Activated T-helper 17 cell treated with anti-CD3 and anti-CD28 coated beads, Interleukin-2, amount 50 U/mL, for 72 hours (primary cell): ENCODE measurements around the gene RALB. TPM values are rescaled to one million over a fixed set of nuclear protein-coding genes. Genes with fewer than 3 reads are reported as not detected.

Experiments
- ATAC-seq: fragments of 150-1000 bp; cut with Tn5 transposase; replicated peaks from 2 replicates; pipeline ENCODE4 v1.10.0; 2021; ENCODE audit warnings: mild to moderate bottlenecking, moderate library complexity
- H3K27ac Mint-ChIP-seq: one replicate; pipeline ENCODE4 v1.8.0; 2022; ENCODE audit warnings: mixed read lengths
- H3K27me3 Mint-ChIP-seq: one replicate; pipeline ENCODE4 v1.8.0; 2022; ENCODE audit warnings: mixed read lengths
- H3K36me3 Mint-ChIP-seq: one replicate; pipeline ENCODE4 v1.8.0; 2022; ENCODE audit warnings: low read depth, mild to moderate bottlenecking, mixed read lengths
- H3K4me1 Mint-ChIP-seq: one replicate; pipeline ENCODE4 v1.8.0; 2022; ENCODE audit warnings: mixed read lengths
- H3K4me3 Mint-ChIP-seq: one replicate; pipeline ENCODE4 v1.8.0; 2022; ENCODE audit warnings: mild to moderate bottlenecking, mixed read lengths
- H3K9me3 Mint-ChIP-seq: one replicate; pipeline ENCODE4 v1.8.0; 2022; ENCODE audit warnings: mixed read lengths
- total RNA-seq, 2 donors: library from RNA; stranded (reverse); gene quantifications; one replicate each; pipeline ENCODE4 v1.2.3, GENCODE V29; 2022

Gene RALB
- total RNA-seq, 2 donors from 2014 or later, result 77.4 to 91.9 TPM

DNA sequence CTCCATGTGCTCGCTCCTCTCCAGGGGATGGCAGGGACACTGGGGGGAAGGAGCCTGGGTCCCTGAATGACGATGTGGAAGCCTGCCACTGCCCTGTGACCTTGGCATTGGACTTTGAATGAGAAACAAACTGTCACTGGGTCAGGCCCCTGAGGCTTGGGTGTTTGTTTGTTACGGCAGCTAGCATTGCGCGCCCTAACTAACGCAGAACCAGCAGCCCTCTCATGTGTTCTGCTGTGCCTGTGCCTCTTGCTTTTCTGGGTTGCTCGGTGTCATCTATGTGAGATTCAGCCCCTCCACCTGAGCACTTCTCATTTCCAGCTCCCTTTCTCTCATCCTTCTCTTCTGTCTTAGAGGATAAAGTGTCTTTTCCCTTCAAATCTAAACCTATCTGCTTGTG is 69.7 kb downstream of the RALB start:
- ATAC-seq, result no peak
- H3K27me3 Mint-ChIP-seq, result no peaks in the 10 kb centered on the region
- no peak overlapping the region for H3K4me3 Mint-ChIP-seq
- no peaks in the 10 kb centered on the region for H3K4me1 Mint-ChIP-seq
- no peaks in the 10 kb centered on the region for H3K36me3 Mint-ChIP-seq
- no peak overlapping the region for H3K27ac Mint-ChIP-seq
- no peaks in the 10 kb centered on the region for H3K9me3 Mint-ChIP-seq

DNA sequence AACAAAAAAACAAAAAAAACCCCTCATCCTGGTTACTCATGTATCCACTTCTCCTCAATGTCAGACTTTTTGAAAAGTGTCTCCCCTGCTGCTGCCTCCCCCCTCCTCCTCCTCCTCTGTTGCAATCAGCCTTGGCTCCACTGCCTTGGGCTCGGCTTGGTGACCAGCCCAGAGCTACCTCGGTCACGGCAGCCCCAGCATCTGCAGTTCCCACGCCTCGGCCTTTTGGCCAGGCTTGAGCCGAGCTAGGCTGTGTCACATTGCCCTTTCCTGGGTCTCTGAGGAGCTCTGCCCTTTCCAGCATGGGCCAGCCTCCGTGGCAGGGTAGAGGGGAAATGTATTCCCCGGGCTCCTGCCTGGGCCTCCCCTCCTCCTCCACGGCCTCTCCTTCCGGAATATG is 70.6 kb downstream of the RALB start:
- H3K4me3 Mint-ChIP-seq, result no peak overlapping the region
- no peak for ATAC-seq
- no peaks in the 10 kb centered on the region for H3K36me3 Mint-ChIP-seq
- H3K27ac Mint-ChIP-seq, result no peak overlapping the region
- no peaks in the 10 kb centered on the region for H3K9me3 Mint-ChIP-seq
- no peaks in the 10 kb centered on the region for H3K27me3 Mint-ChIP-seq
- no peaks in the 10 kb centered on the region for H3K4me1 Mint-ChIP-seq

DNA sequence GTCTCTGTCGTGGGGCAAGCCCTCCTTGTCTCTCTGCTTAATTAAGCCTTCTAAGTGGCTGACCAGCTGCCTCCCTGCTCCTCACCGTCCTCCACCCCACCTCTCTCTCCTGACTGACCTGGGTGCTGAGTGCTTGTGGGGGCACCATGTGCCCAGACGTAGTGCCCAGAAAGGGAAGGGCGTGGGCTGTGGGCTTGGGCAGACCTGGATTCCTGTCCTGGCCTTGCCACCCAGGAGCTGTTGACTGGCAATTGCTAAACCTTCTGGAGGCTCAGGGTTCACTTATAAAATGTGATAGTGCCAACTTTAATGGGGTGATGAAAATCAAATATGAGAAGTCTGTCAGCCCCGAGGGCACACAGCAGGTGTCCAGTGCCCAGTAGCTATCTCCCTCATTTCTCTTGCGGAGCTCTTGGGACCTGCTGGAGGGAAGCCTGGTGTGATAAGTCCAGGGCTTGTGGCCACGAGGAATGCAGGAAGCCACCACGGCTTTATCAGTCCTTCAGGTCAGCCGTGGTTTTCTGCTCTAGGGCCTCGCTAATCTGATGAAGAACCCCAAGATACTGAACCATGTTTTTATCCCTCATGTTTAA is 71.3 kb downstream of the RALB start:
- no peaks in the 10 kb centered on the region for H3K27me3 Mint-ChIP-seq
- no peak overlapping the region for H3K4me3 Mint-ChIP-seq
- H3K4me1 Mint-ChIP-seq, result no peaks in the 10 kb centered on the region
- no peaks in the 10 kb centered on the region for H3K36me3 Mint-ChIP-seq
- no peaks in the 10 kb centered on the region for H3K9me3 Mint-ChIP-seq
- ATAC-seq, result no peak
- no peak overlapping the region for H3K27ac Mint-ChIP-seq

DNA sequence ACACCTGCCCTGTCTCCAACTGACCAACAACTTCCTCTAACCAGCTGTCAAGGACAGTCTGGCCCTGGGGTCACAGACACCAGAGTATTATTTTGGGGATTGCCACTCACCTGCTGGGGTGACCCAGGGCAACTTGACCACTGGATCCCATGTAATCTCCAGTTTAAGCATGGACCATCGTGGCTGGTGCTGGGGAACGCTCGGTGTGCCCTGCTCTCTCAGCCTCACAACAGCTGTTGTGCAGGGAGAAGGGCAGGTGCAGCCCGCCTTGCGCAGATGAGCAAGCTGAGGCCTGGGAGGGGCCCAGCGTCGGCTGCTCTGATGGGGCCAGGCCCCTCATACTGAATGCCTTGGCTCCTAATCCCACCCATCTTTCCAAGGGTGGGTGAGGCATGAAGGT is 72.3 kb downstream of the RALB start:
- Mint-ChIP-seq H3K27me3 (no peaks in the 10 kb centered on the region), H3K36me3 (no peaks in the 10 kb centered on the region), H3K9me3 (no peaks in the 10 kb centered on the region), H3K4me1 (no peaks in the 10 kb centered on the region), H3K27ac (no peak overlapping the region), H3K4me3 (no peak overlapping the region)
- ATAC-seq, result no peak

DNA sequence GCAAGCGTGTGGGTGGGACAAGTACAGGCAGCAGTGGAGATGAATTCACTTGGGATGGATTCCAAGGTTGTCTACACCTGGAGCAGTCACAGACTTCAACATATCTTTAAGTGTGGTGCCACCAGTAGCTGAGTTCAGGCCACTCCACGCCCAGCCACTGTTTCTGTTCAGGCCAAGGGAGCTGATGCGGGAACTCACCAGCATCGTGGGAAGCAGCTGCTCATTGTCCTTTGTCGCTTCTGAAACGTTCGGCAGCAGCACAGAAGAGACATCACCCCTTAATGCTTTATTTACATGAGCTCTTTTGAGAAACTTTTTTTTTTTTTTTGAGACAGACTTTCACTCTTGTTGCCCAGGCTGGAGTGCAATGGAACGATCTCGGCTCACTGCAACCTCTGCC is 73.4 kb downstream of the RALB start:
- Mint-ChIP-seq H3K4me3 (no peak overlapping the region), H3K36me3 (no peaks in the 10 kb centered on the region), H3K9me3 (no peaks in the 10 kb centered on the region), H3K27ac (no peak overlapping the region), H3K4me1 (no peaks in the 10 kb centered on the region), H3K27me3 (peaks cover 7% of the 10 kb centered on the region)
- no peak for ATAC-seq

DNA sequence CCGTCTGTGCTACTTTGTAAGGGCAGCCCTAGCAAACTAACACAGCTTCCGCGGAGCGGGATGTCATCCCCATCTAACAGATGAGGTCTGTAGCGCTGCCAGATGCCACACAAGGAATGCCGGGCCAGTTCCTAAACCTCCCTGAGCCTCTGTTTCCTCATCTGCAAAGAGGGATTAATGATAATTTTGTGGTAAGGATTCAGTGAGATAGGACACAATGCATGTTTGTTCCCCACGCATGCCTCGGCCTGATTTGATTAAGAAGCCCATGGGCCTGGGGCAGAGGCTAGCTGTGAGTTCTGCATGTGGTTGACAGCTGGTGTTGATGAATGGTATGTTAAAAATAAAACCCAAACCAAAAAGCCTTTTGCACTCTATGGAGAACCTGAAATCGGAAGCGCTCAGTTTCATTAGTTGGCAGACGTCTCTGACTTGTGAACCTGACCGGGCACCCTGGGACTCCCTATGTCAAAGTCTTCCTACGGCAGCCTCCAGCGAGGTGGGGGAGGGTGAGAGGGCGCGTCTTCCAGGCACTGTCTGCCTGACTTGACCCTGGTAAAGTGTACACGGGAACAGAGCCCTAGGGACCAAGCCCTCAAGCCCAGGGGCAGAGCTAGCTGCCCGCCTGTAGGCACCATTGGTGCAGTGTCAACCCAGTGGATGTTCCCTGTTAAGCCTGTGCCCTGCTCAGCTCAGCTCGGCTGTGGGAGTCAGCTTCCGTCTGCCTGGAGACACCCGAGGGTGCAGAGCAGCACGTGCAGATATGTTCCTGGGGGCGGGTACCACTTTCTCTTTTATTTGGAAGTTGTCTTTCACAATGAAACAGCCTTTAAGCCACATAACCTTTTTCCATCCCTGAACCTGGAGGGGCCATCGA is 78.5 kb downstream of the RALB start:
- no peak overlapping the region for H3K27ac Mint-ChIP-seq
- peaks cover 38% of the 10 kb centered on the region for H3K27me3 Mint-ChIP-seq
- H3K36me3 Mint-ChIP-seq, result no peaks in the 10 kb centered on the region
- H3K9me3 Mint-ChIP-seq, result no peaks in the 10 kb centered on the region
- H3K4me3 Mint-ChIP-seq, result no peak overlapping the region
- ATAC-seq, result no peak
- peaks cover 3% of the 10 kb centered on the region for H3K4me1 Mint-ChIP-seq

DNA sequence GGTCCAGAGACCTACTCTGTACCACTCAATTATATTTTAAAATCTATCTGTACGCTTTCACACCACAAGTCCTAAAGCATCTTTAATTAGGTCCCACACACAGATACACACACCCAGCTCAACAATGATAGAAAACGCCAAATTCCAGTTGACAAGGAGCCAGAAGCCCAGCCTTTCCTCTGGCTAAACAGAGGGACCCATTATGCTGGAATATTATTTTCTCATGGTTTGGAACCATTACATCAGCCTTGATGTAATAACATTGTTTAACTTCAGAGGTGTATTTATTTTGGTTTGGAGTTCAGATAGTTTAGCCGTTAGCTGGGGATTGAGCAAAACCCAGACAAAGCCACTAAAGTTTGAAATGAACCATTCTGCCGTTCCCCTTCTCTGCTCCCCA is 79.3 kb downstream of the RALB start:
- no peak for ATAC-seq
- H3K27me3 Mint-ChIP-seq, result peaks cover 42% of the 10 kb centered on the region
- H3K9me3 Mint-ChIP-seq, result no peaks in the 10 kb centered on the region
- no peak overlapping the region for H3K27ac Mint-ChIP-seq
- no peak overlapping the region for H3K4me3 Mint-ChIP-seq
- H3K36me3 Mint-ChIP-seq, result no peaks in the 10 kb centered on the region
- H3K4me1 Mint-ChIP-seq, result peaks cover 3% of the 10 kb centered on the region

DNA sequence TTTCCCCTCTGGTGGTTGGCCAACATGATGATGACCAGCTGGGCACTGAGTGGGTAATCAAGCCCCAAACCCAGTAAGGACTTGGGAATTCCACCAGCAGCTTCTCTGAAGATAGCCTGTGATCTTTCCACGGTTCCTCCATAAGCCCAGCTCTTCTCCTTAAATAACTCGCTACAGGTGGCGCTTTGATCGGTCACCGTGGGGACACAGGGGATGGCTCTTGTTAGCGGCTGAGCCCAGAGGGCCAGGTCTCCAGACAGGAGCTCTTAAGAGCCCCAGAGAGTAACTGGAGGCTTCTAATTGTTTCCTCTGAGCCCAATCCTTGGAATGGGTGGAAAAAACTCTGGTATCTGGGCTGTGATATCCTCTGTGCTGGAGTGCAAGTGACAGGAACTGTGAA is 79.7 kb downstream of the RALB start:
- ATAC-seq, result no peak
- H3K36me3 Mint-ChIP-seq, result no peaks in the 10 kb centered on the region
- H3K4me3 Mint-ChIP-seq, result no peak overlapping the region
- peaks cover 3% of the 10 kb centered on the region for H3K4me1 Mint-ChIP-seq
- H3K27ac Mint-ChIP-seq, result no peak overlapping the region
- peaks cover 47% of the 10 kb centered on the region for H3K27me3 Mint-ChIP-seq
- no peaks in the 10 kb centered on the region for H3K9me3 Mint-ChIP-seq

DNA sequence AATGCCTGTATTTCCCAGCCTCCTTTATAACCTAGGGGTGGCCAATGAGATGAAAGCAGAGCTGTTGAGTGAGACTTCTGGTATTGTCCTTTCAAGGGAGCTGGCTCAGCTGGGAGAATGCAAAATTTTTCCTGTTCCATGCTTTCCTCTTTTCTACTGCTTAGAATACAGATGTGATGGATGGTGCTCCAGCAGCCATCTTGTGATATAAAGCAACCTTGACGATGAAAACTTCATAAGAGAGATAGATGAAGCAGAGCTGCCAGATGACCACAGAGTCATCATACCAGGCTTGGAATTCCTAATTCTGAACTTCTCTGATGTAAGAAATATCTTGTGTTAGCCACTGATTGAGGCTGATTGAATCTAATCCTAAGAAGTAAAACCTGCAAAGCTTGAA is 81.4 kb downstream of the RALB start:
- H3K27ac Mint-ChIP-seq, result no peak overlapping the region
- no peak for ATAC-seq
- H3K36me3 Mint-ChIP-seq, result no peaks in the 10 kb centered on the region
- H3K4me1 Mint-ChIP-seq, result peaks cover 3% of the 10 kb centered on the region
- no peaks in the 10 kb centered on the region for H3K9me3 Mint-ChIP-seq
- H3K27me3 Mint-ChIP-seq, result peaks cover 61% of the 10 kb centered on the region
- H3K4me3 Mint-ChIP-seq, result no peak overlapping the region

DNA sequence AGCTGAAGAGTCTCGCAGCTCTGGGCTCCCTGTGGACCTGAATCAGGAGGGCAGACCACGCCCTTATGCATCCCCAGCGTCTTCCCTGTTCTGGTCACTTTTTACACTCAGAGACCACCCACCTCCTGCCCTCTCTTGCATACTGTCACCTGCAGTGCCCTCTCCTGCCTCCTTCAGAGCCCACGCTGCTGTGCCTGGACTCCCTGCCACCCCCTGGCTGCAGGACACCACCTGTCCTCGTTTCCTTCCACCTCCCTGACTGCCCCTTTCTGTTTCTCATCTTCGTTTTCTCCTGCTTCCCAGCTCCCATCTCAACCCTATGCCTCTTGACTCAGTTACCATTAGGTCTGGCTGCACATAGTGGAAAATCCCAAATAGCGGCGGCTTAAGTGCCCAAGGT is 84.1 kb downstream of the RALB start:
- peaks cover 55% of the 10 kb centered on the region for H3K27me3 Mint-ChIP-seq
- peaks cover 3% of the 10 kb centered on the region for H3K4me1 Mint-ChIP-seq
- ATAC-seq, result no peak
- H3K9me3 Mint-ChIP-seq, result no peaks in the 10 kb centered on the region
- no peaks in the 10 kb centered on the region for H3K36me3 Mint-ChIP-seq
- H3K4me3 Mint-ChIP-seq, result no peak overlapping the region
- no peak overlapping the region for H3K27ac Mint-ChIP-seq

DNA sequence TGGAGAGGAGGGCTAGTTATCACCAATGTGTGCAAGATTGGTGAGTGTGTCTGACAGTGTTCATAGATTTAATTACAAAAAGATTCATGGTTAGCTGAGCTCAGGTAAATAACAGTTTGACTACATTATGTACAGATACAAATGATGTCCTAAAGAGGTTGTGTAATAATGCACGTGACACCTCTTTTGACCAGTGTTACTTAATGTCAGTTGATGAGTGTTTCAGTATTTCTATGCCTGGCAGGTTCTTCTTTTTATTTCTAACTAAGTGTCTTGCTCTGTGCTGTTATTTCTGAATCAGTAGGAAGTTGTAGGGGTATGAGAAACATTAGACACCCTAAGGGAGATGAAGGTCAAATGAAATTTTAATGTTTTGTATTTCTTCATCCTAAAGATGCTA is 85.4 kb downstream of the RALB start:
- Mint-ChIP-seq H3K9me3 (no peaks in the 10 kb centered on the region), H3K27me3 (peaks cover 57% of the 10 kb centered on the region), H3K4me3 (no peak overlapping the region), H3K27ac (no peak overlapping the region), H3K4me1 (peaks cover 7% of the 10 kb centered on the region), H3K36me3 (peaks cover 4% of the 10 kb centered on the region)
- no peak for ATAC-seq

DNA sequence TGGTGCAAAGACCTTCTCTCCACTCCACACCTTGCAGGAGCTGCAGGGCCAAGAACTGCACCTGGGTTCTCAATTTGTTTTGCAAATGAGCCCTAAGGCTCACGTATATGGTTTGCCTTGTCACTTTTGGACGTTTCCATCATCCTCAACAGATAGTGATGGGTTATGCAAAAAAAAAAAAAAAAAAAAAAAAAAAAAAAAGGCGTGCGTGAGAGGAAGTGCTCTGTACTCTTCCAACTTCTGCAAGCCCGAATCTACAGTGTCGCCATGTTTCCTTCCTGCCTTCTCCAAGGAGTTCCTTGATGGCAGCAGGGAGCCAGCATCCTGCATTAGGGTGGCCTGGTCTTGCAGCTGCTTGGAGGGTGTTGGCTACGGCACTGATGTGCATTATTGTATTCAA is 89.3 kb downstream of the RALB start:
- no peak overlapping the region for H3K27ac Mint-ChIP-seq
- no peaks in the 10 kb centered on the region for H3K9me3 Mint-ChIP-seq
- peaks cover 39% of the 10 kb centered on the region for H3K27me3 Mint-ChIP-seq
- no peak for ATAC-seq
- H3K4me3 Mint-ChIP-seq, result no peak overlapping the region
- peaks cover 9% of the 10 kb centered on the region for H3K4me1 Mint-ChIP-seq
- H3K36me3 Mint-ChIP-seq, result peaks cover 5% of the 10 kb centered on the region

DNA sequence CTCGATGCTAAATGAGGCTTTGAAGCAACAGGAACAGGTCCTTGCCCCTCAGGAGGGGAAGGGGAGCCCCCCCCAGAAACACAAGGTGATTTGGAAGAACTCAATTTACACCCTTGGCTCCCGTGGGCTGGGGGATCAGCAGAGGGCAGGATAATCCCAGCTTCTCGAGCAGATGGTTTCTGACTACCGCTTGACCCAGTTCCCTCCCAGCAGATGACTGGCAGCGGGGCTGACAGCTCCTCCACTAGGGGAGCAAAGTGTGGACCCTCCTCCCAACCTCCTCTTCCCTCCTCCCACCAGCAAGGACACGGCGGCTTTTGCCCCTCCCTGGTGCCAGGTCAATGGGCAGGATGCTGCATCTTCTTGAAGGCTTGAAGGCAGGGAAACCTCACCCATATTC is 89.8 kb downstream of the RALB start:
- Mint-ChIP-seq H3K4me1 (peaks cover 11% of the 10 kb centered on the region), H3K36me3 (peaks cover 5% of the 10 kb centered on the region), H3K4me3 (peak overlapping the region; percentile 44), H3K27me3 (peaks cover 39% of the 10 kb centered on the region), H3K9me3 (no peaks in the 10 kb centered on the region), H3K27ac (no peak overlapping the region)
- ATAC-seq, result no peak

DNA sequence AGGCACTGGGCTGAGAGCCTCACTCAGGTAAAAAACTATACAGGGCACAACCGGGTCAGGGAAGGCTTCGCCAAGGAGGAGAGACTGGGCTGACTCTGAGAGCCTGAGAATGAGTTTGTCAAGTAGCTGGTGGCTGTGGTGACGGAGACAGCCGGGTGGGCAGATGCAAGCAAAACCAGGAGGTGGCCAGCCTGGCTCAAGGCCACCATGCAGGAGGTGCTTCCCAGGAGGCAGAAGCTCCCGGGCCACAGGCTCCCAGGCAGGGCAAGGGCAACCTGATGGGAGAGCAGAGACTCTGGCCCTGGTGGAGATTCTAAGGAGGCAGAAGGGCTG is 90.4 kb downstream of the RALB start:
- peak overlapping the region; percentile 44 for H3K4me3 Mint-ChIP-seq
- H3K27me3 Mint-ChIP-seq, result peaks cover 41% of the 10 kb centered on the region
- H3K4me1 Mint-ChIP-seq, result peaks cover 11% of the 10 kb centered on the region
- H3K9me3 Mint-ChIP-seq, result no peaks in the 10 kb centered on the region
- H3K36me3 Mint-ChIP-seq, result peaks cover 5% of the 10 kb centered on the region
- no peak overlapping the region for H3K27ac Mint-ChIP-seq
- ATAC-seq, result no peak

DNA sequence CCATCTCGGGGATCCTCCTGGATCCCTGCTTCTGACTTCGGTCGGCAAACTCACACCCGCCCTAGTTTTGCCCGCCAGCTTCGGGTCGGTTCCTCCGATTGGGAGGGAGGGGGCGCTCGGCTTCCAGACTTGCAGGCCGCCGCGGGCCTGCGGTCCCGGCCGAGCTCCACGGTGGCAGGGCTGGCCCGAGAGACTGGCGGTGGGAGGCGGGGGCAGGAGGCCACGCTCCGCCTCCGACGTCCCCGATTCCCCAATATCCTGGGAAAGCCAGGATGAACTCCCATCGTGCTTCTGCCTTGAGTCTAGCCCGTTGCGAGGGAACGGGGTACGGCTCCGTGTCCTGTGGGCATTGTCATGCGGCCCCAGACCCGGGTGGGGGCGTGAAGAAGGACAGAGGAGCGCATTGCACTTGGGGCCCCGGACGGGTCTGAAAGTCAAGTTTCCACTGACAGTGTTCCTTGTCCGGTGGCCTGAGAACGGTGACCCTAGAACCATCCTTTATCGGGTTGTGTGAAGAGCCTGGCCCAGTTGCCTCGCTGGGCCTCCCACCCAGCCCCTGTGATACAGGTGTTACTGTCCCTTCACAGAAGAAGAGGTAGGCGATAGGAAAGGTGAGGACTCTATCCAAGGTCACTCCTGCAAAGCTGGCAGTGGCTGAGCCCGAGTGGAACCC is 90.9 kb downstream of the RALB start:
- peak overlapping the region; percentile 44 for H3K4me3 Mint-ChIP-seq
- H3K9me3 Mint-ChIP-seq, result no peaks in the 10 kb centered on the region
- peaks cover 11% of the 10 kb centered on the region for H3K4me1 Mint-ChIP-seq
- H3K36me3 Mint-ChIP-seq, result peaks cover 5% of the 10 kb centered on the region
- H3K27me3 Mint-ChIP-seq, result peaks cover 41% of the 10 kb centered on the region
- peak; percentile 54 for ATAC-seq
- no peak overlapping the region for H3K27ac Mint-ChIP-seq
